IMR-90 (cell line): ENCODE measurements around the gene URM1.

Experiments
- CEBPB ChIP-seq: IDR thresholded peaks from 2 replicates; pipeline ENCODE4 v1.6.1; 2012; ENCODE audit warnings: low read depth, low read length, improper control_type of control experiment
- POLR2A ChIP-seq: IDR thresholded peaks from 2 replicates; pipeline ENCODE4 v1.6.1; 2012; ENCODE audit warnings: mild to moderate bottlenecking, low read depth, low read length
- RCOR1 ChIP-seq: IDR thresholded peaks from 2 replicates; pipeline ENCODE4 v1.6.1; 2012; ENCODE audit warnings: mild to moderate bottlenecking, low read length, improper control_type of control experiment; ENCODE audit not compliant: insufficient replicate concordance
- RFX5 ChIP-seq: IDR thresholded peaks from 2 replicates; pipeline ENCODE4 v1.8.0; 2012; ENCODE audit warnings: low read depth, mild to moderate bottlenecking, low read length, moderate library complexity
- SMC3 ChIP-seq: fragments of 150-350 bp; IDR thresholded peaks from 2 replicates; pipeline ENCODE4 v1.6.1; 2016; ENCODE audit warnings: low read depth, mild to moderate bottlenecking, antibody characterized with exemption, low read length, moderate library complexity
- TF ChIP-seq, protein P1 (sequence below): conservative IDR thresholded peaks from 2 replicates; pipeline ENCODE4 v1.5.1; 2012; ENCODE audit warnings: mild to moderate bottlenecking, low read depth, low read length, improper control_type of control experiment

DNA sequence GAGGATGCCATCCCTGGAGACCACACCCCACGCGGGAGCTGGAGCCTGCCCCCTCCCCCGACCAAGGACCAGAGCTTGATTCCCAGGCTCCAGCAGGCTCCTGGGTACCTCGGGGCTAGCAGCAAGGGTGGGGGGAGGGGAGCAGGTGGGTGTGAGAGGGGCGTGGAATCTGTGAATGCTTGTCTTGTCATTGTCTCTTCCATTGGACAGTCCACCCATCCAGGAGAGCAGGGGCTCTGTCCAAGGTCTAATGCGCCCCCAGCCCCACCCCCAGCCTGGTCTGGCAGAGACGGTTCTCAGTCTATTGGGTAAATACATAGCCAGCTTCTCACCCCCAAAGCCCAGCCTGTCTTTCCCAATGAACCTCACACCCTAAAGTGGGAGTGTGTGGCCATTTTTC lies 22.8 kb downstream of the URM1 start:
- TF ChIP-seq RCOR1 (no peak), POLR2A (no peak), SMC3 (no peak), RFX5 (no peak), CEBPB (no peak)
- TF ChIP-seq, protein P1, sequence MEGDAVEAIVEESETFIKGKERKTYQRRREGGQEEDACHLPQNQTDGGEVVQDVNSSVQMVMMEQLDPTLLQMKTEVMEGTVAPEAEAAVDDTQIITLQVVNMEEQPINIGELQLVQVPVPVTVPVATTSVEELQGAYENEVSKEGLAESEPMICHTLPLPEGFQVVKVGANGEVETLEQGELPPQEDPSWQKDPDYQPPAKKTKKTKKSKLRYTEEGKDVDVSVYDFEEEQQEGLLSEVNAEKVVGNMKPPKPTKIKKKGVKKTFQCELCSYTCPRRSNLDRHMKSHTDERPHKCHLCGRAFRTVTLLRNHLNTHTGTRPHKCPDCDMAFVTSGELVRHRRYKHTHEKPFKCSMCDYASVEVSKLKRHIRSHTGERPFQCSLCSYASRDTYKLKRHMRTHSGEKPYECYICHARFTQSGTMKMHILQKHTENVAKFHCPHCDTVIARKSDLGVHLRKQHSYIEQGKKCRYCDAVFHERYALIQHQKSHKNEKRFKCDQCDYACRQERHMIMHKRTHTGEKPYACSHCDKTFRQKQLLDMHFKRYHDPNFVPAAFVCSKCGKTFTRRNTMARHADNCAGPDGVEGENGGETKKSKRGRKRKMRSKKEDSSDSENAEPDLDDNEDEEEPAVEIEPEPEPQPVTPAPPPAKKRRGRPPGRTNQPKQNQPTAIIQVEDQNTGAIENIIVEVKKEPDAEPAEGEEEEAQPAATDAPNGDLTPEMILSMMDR = no peak
